HepG2 (cell line): ENCODE results near the gene SNRPD3. TPM values are rescaled to one million over a fixed set of nuclear protein-coding genes. Genes with fewer than 3 reads are reported as not detected.

ENCODE experiments used
- ARID3A ChIP-seq: IDR thresholded peaks from 2 replicates; pipeline ENCODE4 v1.6.1; 2012; ENCODE audit warnings: low read depth, low read length, improper control_type of control experiment
- ATRX ChIP-seq: sonication (generic); formaldehyde crosslinking; IDR thresholded peaks from 2 replicates; pipeline ENCODE4 v1.4.0; 2020; ENCODE audit warnings: missing genetic modification reagents, borderline replicate concordance
- BCLAF1 ChIP-seq: fragments of 450-650 bp; IDR thresholded peaks from 2 replicates; pipeline ENCODE4 v1.6.1; 2017; ENCODE audit warnings: mild to moderate bottlenecking
- CSRNP1 ChIP-seq: sonication (generic); formaldehyde crosslinking; IDR thresholded peaks from 2 replicates; pipeline ENCODE4 v1.8.1; 2023; ENCODE audit warnings: mild to moderate bottlenecking, missing genetic modification reagents
- CSRNP2 ChIP-seq: sonication (generic); formaldehyde crosslinking; conservative IDR thresholded peaks from 2 replicates; pipeline ENCODE4 v1.8.0; 2022; ENCODE audit warnings: low read depth, missing genetic modification reagents
- DRAP1 ChIP-seq: IDR thresholded peaks from 2 replicates; pipeline ENCODE4 v1.6.1; 2016; ENCODE audit warnings: missing genetic modification reagents, missing compliant biosample characterization
- ETV5 ChIP-seq: IDR thresholded peaks from 2 replicates; pipeline ENCODE4 v1.6.1; 2018; ENCODE audit warnings: missing biosample characterization, missing genetic modification reagents, inconsistent platforms, borderline replicate concordance
- FOXA3 ChIP-seq: IDR thresholded peaks from 2 replicates; pipeline ENCODE4 v1.6.1; 2016; ENCODE audit warnings: missing genetic modification reagents, missing compliant biosample characterization
- FOXK1 ChIP-seq: sonication (generic); formaldehyde crosslinking; IDR thresholded peaks from 2 replicates; pipeline ENCODE4 v1.4.0; 2020; ENCODE audit warnings: low read depth, missing genetic modification reagents, borderline replicate concordance
- FOXO1 ChIP-seq: sonication (generic); formaldehyde crosslinking; IDR thresholded peaks from 2 replicates; pipeline ENCODE4 v1.4.0; 2020; ENCODE audit warnings: missing genetic modification reagents
- GPBP1L1 ChIP-seq: sonication (generic); formaldehyde crosslinking; IDR thresholded peaks from 2 replicates; pipeline ENCODE4 v1.5.0; 2020; ENCODE audit warnings: mild to moderate bottlenecking, missing genetic modification reagents
- HMG20B ChIP-seq: conservative IDR thresholded peaks from 2 replicates; pipeline ENCODE4 v1.6.1; 2016; ENCODE audit warnings: missing genetic modification reagents, missing compliant biosample characterization
- HNF4A ChIP-seq: sonication (generic); formaldehyde crosslinking; IDR thresholded peaks from 2 replicates; pipeline ENCODE4 v1.4.0; 2020; ENCODE audit warnings: missing genetic modification reagents
- KLF13 ChIP-seq: sonication (generic); formaldehyde crosslinking; IDR thresholded peaks from 2 replicates; pipeline ENCODE4 v1.4.0; 2020; ENCODE audit warnings: mild to moderate bottlenecking, missing genetic modification reagents
- MTF1 ChIP-seq: sonication (generic); formaldehyde crosslinking; IDR thresholded peaks from 2 replicates; pipeline ENCODE4 v1.5.0; 2020; ENCODE audit warnings: missing genetic modification reagents
- SAP130 ChIP-seq: IDR thresholded peaks from 2 replicates; pipeline ENCODE4 v1.6.1; 2016; ENCODE audit warnings: low read depth
- SRY ChIP-seq: sonication (generic); formaldehyde crosslinking; IDR thresholded peaks from 2 replicates; pipeline ENCODE4 v1.8.0; 2022; ENCODE audit warnings: mild to moderate bottlenecking, missing genetic modification reagents
- TBX2 ChIP-seq: sonication (generic); formaldehyde crosslinking; IDR thresholded peaks from 2 replicates; pipeline ENCODE4 v1.5.0; 2020; ENCODE audit warnings: missing genetic modification reagents, mild to moderate bottlenecking, borderline replicate concordance
- ZNF343 ChIP-seq: sonication (generic); formaldehyde crosslinking; IDR thresholded peaks from 2 replicates; pipeline ENCODE4 v1.4.0; 2020; ENCODE audit warnings: mild to moderate bottlenecking, missing genetic modification reagents
- ZNF780A ChIP-seq: sonication (generic); formaldehyde crosslinking; IDR thresholded peaks from 2 replicates; pipeline ENCODE4 v1.8.0; 2022; ENCODE audit warnings: mild to moderate bottlenecking, missing genetic modification reagents, moderate library complexity
- polyA plus RNA-seq, 8 experiments: library from polyadenylated mRNA; depleted of rRNA in 3 of 8; stranded (reverse) in 7 of 8; unstranded in 1 of 8; fragments of >200 nt; fragmentation: Illumina TruSeq in 4 of 8; extraction: Trizol in 4 of 8; gene quantifications; 2 replicates each; pipeline versions ENCODE4 v1.2.1 to v1.2.3, GENCODE V29; 2011 to 2016; ENCODE audit warnings: low read depth in 4 of 8, missing spikeins in 1 of 8, mixed read lengths in 1 of 8; ENCODE audit not compliant: insufficient read depth in 1 of 8
- total RNA-seq, 5 experiments: library from RNA; depleted of rRNA; stranded (reverse); fragments of >200 nt; fragmentation: Illumina TruSeq; extraction: Trizol; gene quantifications; 2 replicates each; pipeline ENCODE4 v1.2.3, GENCODE V29; 2016; ENCODE audit warnings: low read depth in 1 of 5

The SNRPD3 gene
- total and polyA plus RNA-seq, 2 of the 13 experiments (the other 11 are each of a cell fraction or from before 2014, with no cell fraction given): 110 to 209 TPM

GRCh38 chr22:24525416-24526037, 30.3 kb upstream of the SNRPD3 start (continued):
- TF ChIP-seq BCLAF1 (no peak), ETV5 (peak; percentile 60; the same call in 1 of the 2 replicates), FOXK1 (CRISPR knock-in tag) (peak; percentile 59; the same call in 1 of the 2 replicates), ZNF780A (no peak), SAP130 (CRISPR knock-in tag) (peak; percentile 85), MTF1 (CRISPR knock-in tag) (no peak), KLF13 (no peak), FOXA3 (peak; percentile 86), HNF4A (CRISPR knock-in tag) (peak; percentile 96), TBX2 (peak; percentile 79), SRY (no peak), CSRNP2 (CRISPR knock-in tag) (no peak), GPBP1L1 (CRISPR knock-in tag) (no peak), ARID3A (0 out of 2 replicates have a peak, but pooled peaks have one; percentile 43), ZNF343 (no peak), DRAP1 (CRISPR knock-in tag) (peak; percentile 50; the same call in 1 of the 2 replicates), CSRNP1 (CRISPR knock-in tag) (no peak), ATRX (CRISPR knock-in tag) (no peak), HMG20B (CRISPR knock-in tag) (peak; percentile 75), FOXO1 (peak; percentile 31; the same call in 1 of the 2 replicates)
